GM21528 (cell line): ENCODE data around the gene GFRA1.
"Not testable (repeated sequence)": the region's sequence is repeated elsewhere in the genome, so short reads cannot be mapped to it uniquely, and the experiment has no call there.

Experiments used
- ATAC-seq: cut with Tn5 transposase; IDR thresholded peaks from one replicate; pipeline ENCODE4 v1.9.1; 2021; ENCODE audit warnings: mild to moderate bottlenecking, moderate library complexity; ENCODE audit not compliant: unreplicated experiment, low FRiP score

The GFRA1 gene

GRCh38 chr10:116165941-116166340, 107.1 kb downstream of the GFRA1 start:
- ATAC-seq = not testable (repeated sequence)

GRCh38 chr10:116164291-116164690, 108.7 kb downstream of the GFRA1 start:
- ATAC-seq = no peak

- no peak for ATAC-seq
These were observed 109.5 kb downstream of the GFRA1 start for GRCh38 chr10:116163333-116164131.

GRCh38 chr10:116162851-116163250, 110.2 kb downstream of the GFRA1 start:
- ATAC-seq = no peak

- ATAC-seq = no peak
These were observed 112.7 kb downstream of the GFRA1 start for GRCh38 chr10:116160271-116160670.

GRCh38 chr10:116159197-116159596, 113.8 kb downstream of the GFRA1 start:
- no peak for ATAC-seq

- ATAC-seq = no peak
These were observed 115.0 kb downstream of the GFRA1 start for GRCh38 chr10:116158036-116158435.

GRCh38 chr10:116157485-116157884, 115.5 kb downstream of the GFRA1 start:
- ATAC-seq = no peak

GRCh38 chr10:116156819-116157218, 116.2 kb downstream of the GFRA1 start:
- no peak for ATAC-seq

- ATAC-seq = no peak
These were observed 117.8 kb downstream of the GFRA1 start for GRCh38 chr10:116155191-116155590.

- ATAC-seq = no peak
These were observed 118.4 kb downstream of the GFRA1 start for GRCh38 chr10:116154651-116155050.

GRCh38 chr10:116151076-116151475, 121.9 kb downstream of the GFRA1 start:
- no peak for ATAC-seq

GRCh38 chr10:116150606-116151005, 122.4 kb downstream of the GFRA1 start:
- ATAC-seq = no peak

GRCh38 chr10:116147147-116147905, 125.7 kb downstream of the GFRA1 start:
- ATAC-seq = no peak

GRCh38 chr10:116146372-116147140, 126.5 kb downstream of the GFRA1 start:
- no peak for ATAC-seq

- no peak for ATAC-seq
These were observed 129.3 kb downstream of the GFRA1 start for GRCh38 chr10:116143673-116144222.

- ATAC-seq = no peak
These were observed 131.2 kb downstream of the GFRA1 start for GRCh38 chr10:116141855-116142254.

GRCh38 chr10:116141246-116141645, 131.8 kb downstream of the GFRA1 start:
- no peak for ATAC-seq

GRCh38 chr10:116139886-116140285, 133.1 kb downstream of the GFRA1 start:
- no peak for ATAC-seq

- ATAC-seq = no peak
These were observed 134.1 kb downstream of the GFRA1 start for GRCh38 chr10:116138897-116139296.

- ATAC-seq = no peak
These were observed 136.7 kb downstream of the GFRA1 start for GRCh38 chr10:116136261-116136660.
